Spleen (tissue), 7 donors: ENCODE measurements around the gene ERGIC1.

Experiments
- CTCF ChIP-seq, 11 experiments: fragments of 200-600 bp in 7 of 11; fragments of 450-650 bp in 4 of 11; sonication (generic) in 4 of 11; IDR thresholded peaks in 8 of 11; conservative IDR thresholded peaks in 3 of 11; 1 replicate in 7 of 11; 2 replicates in 4 of 11; pipeline versions ENCODE4 v1.4.0 to v1.8.0; 2016 to 2021; ENCODE audit warnings: antibody characterized with exemption in 11 of 11, inconsistent platforms in 4 of 11, mild to moderate bottlenecking in 1 of 11
- POLR2AphosphoS5 ChIP-seq, 3 donors: sonication (generic); formaldehyde crosslinking; IDR thresholded peaks; one replicate each; pipeline ENCODE4 v1.5.1; 2017; ENCODE audit warnings: antibody characterized with exemption in 3 of 3
- donor health status: DM: no; HTN: no; CAD: no; lungs with moderate emphysema.
- donor health status: DM: no; HTN: no; CAD: no.
- donor health status: DM: no; HTN: no; CAD: no.

- TF ChIP-seq POLR2AphosphoS5 (IDR thresholded peaks at IDR 0.05), result peak in 2 of 3 donors; percentile 51 to 83
- no peak for TF ChIP-seq CTCF (IDR thresholded peaks at IDR 0.05 in 8 of 11, conservative IDR thresholded peaks at IDR 0.05 in 3 of 11)
These were observed 7.2 kb downstream of the ERGIC1 start for GRCh38 chr5:172841256-172841655.
